Measurements from ENCODE around the gene UTP3.
"Not testable (repeated sequence)": the region's sequence is repeated elsewhere in the genome, so short reads cannot be mapped to it uniquely, and the experiment has no call there.

The UTP3 gene, protein sequence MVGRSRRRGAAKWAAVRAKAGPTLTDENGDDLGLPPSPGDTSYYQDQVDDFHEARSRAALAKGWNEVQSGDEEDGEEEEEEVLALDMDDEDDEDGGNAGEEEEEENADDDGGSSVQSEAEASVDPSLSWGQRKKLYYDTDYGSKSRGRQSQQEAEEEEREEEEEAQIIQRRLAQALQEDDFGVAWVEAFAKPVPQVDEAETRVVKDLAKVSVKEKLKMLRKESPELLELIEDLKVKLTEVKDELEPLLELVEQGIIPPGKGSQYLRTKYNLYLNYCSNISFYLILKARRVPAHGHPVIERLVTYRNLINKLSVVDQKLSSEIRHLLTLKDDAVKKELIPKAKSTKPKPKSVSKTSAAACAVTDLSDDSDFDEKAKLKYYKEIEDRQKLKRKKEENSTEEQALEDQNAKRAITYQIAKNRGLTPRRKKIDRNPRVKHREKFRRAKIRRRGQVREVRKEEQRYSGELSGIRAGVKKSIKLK

DNA sequence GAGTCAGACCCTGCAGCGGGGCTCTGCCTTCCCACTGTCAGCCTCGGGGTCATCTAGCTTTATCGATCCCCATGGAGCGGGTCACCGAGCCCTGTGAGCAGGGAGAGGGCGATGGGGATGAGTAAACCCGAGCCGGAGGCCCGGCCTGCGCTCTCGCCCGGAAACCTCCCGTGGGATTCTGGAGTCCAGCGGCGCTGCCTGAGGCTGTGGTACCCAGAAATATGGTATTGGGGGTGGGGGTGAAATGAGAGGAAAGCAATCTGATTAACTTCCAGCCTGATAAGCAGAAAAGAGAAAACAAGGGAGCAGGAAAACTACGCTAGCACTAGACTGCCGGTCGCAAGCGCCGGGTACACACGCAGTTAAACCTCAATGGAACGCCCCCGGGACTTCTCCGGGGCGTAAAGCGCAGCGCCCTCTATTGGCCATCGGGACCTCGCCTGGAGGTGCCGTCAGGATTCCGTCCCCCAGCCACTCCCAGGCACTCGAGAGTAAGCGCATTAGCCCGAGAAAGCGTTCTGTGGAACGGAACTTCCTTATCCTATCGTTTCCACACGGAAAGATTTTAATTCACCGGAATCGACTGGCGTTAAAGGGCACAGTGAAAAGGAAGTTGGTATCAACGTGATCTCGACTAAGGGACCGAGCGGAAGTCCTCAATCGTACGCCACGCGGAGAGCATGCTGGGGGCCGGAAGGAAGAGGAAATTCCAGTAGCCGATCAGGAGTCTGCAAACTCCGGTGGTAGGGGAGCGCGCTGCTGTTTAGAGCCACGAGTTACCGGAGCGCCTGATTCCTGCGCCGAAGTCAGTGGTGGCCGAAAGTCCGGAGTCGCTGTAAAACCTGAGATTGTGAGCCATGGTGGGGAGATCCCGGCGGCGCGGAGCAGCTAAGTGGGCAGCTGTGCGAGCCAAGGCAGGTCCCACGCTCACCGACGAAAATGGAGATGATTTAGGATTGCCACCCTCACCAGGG lies at the start of gene UTP3:
Gene UTP3 (plus strand): TSS at position 712 of the 974 bp plus-strand sequence. CDS start 146 bp downstream, at position 858.
- DNase-seq: peak; percentile 93

DNA sequence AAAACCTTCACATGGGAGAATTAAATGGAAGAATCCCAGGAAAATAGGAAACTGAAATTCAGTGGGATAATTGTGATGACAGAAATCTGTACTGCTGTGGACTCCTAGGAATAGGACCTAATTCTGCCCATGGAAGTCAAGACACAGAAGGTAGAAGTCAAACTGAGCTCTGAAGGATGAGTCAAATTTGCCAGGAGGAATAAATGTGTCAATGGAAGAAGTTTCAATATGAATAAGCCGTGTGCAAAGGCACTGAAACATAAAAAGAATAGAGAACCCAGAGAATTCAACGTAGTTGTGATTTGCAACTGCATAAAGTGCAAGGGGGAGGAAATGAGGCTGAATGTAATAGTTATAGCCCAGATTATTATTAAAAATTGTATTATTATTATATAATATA lies 48.1 kb upstream of the UTP3 start:
- no peak for DNase-seq

DNA sequence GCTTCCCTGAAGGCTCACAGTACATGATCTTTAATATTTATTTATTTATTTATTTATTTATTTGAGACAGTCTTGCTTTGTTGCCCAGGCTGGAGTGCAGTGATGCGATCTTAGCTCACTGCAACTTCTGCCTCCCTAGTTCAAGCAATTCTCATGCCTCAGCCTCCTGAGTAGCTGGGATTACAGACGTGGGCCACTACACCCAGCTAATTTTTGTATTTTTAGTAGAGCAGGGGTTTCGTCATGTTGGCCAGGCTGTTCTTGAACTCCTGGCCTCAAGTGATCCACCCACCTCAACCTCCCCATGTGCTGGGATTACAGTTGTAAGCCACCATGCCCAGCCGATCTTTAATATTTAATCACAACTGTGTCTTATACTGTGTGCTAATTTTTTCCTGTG lies 37.6 kb upstream of the UTP3 start:
- not testable (repeated sequence) for DNase-seq

DNA sequence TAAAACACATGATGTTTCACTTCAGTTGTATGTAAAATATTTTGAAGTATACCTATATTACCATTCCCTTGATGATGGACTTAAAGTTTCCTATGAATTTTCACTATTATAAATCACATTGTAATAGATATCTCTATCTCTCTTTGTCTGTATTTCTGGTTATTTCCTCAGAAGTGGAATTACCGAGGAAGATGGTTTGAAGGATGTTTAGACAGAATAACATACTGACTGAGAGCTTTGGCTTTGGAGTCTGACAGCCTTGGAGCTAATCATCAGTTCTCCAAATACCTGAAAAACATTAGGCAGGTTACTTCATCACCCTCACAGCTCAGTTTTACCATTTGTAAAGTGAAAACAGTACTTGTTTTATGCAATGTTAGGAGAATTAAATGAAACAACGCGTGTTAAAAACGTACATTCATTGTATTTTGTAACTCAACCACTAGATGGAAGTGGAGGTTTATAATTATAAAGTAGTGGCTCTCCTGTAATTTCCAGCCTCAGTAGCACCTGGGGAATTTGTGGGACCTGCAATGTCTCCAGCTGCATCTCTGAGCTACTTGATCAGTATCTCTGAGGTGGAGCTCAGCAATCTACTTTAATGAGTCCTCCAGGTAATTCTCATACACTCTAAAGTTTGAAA lies 36.3 kb upstream of the UTP3 start:
- DNase-seq: no peak

DNA sequence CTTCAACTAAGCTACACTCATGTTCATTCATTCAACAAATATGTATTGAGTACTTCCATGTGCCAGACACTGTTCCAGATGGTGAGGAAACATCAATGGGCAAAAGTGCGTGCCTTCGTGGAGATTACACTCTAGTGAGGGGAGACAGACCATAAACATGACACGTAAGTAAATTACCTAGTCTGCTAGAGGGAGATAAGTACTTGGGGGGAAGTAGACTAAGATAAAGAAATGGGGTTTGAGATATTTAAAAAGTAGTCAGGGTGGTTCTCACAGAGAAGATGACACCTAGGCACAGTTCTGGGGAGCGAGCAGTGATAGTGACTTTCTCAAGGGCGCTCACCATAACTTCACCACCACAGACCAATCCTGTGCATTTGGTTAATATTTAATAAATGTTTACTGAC lies 33.7 kb upstream of the UTP3 start:
- no peak for DNase-seq

DNA sequence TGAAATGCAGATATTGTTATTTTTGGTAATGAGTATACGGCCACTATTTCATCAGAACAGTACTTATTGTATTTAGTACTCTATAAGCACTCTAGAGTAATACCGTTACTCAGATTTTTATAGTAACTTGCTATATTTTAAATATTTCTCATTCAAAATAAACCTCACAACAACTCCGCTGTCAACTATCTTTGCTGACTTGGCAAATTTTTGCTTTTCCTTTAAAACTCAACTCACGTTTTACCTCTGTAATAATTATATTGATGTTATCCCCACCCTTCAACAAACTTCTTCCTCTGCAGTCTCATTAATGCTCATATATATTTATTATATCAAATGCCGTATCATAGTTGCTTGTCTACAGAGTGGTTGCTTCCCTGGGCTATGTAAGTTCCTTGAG lies 31.0 kb upstream of the UTP3 start:
- DNase-seq: no peak

DNA sequence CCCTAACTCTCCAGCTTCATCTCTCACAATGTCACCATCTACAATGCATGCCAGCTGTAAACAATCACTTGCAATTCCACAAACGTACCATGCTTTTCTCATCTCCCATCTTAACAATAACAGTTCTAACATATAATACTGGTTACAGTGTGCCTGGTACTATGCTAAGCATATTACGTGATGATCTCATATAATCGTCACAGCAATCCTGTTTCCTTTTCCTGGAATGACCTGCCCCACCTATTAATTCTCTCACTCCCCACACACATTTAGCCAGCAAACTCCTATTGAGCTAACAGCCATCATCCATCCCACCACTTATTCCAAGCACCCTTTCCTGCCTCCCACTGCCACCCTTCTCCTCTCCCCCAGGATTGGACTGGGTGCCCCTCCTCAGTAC lies 29.9 kb upstream of the UTP3 start:
- DNase-seq: no peak

DNA sequence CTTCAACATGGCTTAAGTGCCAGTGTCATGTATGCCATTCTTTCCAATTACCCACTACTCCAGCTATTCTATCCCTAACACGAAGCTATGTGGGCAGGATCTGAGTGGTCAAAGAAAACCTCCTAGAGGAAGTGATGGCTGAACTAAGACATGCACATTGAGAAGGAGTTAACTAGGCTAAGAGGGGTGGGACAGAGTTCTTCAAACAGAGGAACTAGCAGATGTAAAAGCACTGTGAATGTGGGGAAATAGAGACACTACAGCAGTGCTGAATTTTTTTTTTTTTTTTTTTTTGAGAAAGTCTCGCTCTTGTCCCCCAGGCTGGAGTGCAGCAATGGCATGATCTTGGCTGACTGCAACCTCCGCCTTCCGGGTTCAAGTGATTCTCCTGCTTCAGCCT lies 28.2 kb upstream of the UTP3 start:
- DNase-seq: no peak

DNA sequence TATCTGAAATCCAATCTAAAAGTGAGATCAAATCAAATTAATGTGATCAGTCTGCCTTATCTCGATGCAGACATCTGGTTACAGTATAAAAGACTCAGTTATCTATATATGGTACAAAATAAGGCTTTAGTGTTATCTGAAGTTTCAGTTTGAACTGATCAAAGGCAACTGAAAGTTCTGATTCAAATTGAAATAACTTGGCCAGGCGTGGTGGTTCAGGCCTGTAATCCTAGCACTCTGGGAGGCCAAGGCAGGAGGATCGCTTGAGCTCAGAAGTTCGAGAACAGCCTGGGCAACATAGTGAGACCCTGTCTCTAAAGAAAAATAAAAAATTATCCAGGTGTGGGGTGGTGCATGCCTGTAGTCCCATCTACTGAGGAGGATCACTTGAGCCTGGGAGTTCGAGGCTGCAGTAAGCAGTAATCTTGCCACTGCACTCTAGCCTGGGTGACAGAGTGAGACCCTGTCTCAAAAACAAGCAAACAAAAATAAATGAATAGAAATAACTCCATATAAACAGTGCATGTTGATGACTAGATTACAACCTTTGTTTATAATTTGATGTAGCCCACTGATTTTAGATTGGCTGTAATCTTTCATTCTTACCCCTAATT lies 26.9 kb upstream of the UTP3 start:
- DNase-seq: not testable (repeated sequence)

DNA sequence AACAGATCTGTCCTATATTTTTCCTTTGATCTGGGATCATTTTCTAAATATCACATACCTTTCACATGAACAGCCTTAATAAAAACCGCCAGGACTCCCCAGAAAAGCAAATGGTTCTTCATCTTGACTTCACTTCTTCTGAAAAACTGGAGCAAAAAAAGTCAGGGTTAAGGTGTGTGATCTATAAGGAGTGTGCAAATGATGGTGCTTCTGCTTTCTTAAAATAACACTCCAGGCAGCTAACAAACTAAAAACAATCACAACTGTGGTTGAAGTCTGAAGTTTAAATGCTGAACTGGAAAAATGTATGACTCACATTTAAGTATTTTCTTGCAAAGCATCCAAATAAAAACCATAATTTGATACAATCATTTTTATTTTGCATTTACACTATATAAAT lies 22.0 kb upstream of the UTP3 start, which contains the start of gene JCHAIN:
Gene JCHAIN (minus strand): TSS at position 140 of the 400 bp plus-strand sequence. CDS start 18 bp downstream, at position 122.
- no peak for DNase-seq

DNA sequence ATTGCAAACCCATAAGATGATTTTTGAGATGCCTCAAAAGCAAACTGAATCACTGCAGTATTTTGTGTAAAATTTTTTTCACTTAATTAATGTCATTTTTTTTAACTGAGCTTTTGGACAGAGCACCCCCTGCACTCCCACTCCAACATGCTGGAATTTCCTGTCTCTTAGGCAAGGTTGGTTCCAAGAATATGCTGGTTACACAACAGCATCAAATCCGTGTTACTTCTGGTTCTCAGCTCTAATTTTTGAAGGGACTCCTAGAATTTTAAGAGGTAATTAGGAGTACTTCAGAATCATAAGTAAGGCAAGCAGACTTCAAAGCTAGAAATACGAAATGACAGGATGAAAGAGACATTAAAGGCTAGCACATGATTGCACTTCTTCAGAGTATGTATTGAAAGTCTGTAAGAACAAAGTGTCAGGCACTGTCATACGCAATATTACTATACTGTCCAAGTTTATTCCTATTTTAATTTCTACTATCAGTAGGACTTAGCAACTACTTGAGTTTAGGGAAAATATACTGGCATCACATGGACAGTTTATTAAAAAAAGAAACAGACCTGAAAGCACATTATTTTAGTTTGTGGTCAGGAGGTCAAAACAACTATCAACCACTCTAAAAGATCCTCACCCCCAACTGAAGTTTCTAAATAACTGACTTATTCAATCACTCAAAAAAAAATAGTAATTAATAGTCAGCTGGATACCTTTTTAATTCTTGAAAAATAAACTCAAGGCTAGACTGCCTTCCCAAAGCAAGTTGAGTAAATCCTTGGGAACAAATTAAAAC lies 20.4 kb upstream of the UTP3 start:
- DNase-seq: no peak

DNA sequence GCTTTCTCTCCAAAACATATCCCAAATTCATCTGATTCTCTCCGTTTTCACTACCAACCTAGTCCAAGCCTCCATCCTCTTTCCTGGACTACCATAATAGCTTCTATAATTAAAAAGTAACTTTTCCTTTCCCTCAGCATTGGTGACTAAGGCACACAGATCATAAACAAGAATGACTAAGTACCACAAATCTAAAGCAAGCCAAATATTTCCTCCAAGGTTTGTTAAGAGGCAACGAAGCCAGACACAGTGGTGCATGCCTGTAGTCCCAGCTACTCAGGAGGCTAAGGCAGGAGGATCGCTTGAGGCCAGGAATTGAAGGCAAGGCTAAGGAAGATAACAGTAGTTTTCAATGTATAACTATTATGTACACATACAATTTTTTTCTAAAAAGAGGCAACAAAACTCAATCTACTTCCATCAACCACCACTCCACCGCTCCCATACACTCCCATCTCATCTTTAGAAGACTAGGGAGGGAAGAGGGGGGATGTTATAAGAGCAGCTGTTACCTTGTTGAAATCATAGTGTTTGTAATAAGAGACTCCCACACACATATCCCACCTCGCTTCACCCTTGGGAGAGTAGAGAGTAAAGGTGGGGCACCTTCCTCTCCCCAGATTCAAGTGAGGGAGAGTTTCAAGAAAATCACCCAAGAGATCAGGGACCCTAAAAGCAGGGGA lies 17.9 kb upstream of the UTP3 start:
- DNase-seq: no peak

DNA sequence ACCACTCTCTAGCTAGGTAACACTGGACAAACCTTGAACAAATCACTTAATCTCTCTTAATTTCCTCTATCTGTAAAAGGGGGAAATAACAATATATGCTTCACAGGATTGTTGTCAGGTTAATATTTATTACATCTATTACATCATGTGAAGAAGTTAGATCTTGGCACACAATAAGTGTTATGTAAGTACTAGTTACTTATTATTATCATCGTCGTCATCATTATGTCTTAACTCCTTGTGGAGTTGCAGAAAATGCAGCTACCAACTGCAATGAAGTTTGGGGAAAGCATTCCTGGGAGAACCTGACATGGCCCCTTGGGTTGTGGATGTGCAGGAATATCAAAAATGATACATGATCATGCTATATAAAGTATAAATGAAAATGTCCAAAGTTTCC lies 17.2 kb upstream of the UTP3 start:
- no peak for DNase-seq

DNA sequence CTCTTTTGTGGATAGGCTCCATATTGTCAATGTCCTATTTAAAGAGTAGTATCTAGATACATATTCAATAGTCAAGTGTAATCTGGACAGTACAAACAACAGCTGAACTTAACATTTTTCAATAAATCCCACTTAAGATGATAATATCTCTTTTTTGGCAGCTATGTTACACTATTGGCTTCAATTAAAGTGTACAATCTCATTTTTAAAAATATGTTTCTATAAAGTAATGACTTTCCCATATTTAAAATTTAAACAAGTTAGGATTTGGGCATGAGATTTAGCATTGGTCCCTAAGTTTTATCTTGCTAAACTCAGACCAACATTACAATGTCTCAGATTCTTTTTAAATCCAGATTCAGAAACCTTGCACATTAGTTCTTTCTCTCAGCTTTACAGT lies 14.1 kb upstream of the UTP3 start:
- no peak for DNase-seq

DNA sequence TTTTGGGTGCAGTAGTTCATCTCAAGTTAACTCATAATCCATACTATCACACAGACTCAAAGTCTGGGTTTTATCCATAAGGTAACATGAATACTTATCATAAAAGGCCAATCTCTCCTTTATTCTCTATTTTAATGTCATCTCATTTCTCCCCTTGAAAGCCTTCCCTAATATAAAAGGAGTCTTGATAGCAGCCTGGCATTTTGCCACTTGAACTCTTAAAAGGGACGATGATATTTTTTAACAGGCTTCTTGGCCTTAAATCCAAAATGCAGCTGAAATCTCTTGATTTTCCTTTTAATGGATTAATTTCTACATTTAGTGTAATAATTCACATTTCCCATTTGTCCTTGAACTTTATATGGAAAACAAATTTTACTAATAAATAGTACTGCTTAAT lies 13.6 kb upstream of the UTP3 start:
- no peak for DNase-seq

DNA sequence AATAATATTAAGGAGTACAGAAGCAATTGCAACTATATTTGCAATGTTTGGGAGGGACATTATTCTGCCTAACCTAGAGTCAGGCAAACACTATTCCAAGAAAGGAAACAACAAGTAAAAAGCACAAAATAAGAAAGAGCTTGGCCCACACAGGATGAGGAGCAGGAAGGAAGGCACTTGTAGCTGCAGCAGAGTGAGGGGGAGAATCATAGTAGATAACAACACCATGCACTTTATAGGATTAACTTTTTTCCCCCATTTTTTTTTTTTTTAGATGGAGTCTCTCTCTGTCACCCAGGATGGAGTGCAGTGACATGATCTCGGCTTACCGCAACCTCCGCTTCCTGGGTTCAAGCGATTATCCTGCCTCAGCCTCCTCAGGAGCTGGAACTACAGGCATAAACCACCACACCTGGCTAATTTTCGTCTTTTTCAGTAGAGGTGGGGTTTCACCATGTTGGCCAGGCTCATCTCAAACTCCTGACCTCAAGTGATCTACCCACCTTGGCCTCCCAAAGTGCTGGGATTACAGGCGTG lies 11.7 kb upstream of the UTP3 start:
- no peak for DNase-seq

DNA sequence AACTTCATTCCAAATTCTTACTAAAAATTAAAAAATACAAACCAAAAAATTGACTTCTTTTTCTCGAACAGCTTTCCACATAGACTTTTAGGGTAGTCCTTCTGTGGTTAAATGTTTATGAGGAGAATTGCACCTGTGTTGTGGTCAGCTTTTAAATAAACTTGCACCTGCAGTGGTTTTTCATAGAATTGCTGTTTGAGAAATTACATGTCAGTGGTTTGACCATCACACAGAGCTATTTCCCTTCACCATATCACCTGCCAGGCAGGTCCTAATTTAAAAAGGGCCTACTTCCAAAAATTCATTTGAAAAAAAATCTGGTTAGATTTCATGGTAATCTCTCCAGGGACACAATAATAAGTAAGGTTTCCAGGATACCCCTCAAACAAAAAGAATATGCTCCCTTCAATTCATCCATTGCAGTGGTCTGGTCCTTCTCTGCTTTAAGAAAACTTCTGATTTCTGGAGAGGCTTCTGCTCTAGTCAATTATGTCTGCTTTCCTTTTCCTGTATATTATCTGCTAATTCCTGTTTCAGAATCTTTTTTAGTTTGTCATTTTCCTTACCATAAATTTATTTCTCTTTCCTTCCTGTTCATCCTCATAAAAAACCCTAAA lies 9.8 kb upstream of the UTP3 start:
- no peak for DNase-seq

DNA sequence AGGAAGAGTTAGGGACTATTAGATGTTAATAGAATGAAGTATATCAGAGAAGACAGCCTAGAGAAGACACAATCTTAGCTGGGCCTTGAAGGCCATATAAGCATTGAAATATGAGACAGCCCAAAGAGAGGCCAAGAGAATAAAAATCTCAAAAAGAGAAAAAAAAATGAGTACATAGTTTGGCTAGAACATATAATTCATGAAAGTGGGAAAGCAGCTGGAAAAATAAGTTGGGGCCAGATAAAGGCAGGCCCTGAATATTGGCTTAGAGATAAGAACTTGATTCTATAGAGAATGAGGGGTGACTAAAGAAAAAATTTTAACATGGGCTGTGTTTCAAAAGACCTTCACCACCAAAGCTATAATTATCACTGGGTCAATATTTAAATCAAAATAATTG lies 7.4 kb upstream of the UTP3 start:
- no peak for DNase-seq

DNA sequence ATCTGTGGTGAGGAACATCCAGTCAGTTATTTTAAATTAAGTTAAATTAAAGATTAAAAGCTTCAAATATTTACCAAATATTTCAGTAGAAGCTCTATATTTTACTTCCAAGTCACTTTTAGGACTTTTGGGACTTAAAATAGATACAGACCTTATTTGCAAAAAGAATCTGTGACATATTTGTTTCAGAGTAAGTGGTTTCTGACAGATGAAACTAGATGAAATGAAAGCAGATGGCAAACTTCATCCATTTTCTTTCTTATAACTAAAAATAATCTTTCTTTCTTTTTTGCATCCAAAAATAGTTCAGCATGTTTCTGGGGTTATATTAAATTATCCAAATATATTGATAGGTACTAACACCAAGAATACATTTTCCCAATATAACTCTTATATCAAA lies 6.6 kb upstream of the UTP3 start:
- DNase-seq: no peak

DNA sequence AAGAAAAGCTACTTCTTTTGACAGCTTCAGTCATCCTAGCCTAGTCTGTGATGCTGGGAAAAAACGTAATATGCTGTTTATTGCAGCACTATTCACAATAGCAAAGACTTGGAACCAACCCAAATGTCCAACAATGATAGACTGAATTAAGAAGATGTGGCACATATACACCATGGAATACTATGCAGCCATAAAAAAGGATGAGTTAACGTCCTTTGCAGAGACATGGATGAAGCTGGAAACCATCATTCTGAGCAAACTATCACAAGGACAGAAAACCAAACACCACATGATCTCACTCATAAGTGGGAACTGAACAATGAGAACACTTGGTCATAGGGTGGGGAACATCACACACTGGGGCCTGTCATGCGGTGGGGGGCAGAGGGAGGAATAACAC lies 6.2 kb upstream of the UTP3 start:
- not testable (repeated sequence) for DNase-seq

Measured in NCI-H1436 treated with DMSO at 0.1 percent for 48 hours (cell line).